Osteocyte (in vitro differentiated cells): ENCODE data around the gene CELA2B. TPM values are rescaled to one million over a fixed set of nuclear protein-coding genes. Genes with fewer than 3 reads are reported as not detected.
"Not testable (repeated sequence)": the region's sequence is repeated elsewhere in the genome, so short reads cannot be mapped to it uniquely, and the experiment has no call there.

Experiments used
- DNase-seq: peaks from one replicate; pipeline ENCODE4 v3.0.0; 2021; ENCODE audit warnings: mixed read lengths; ENCODE audit not compliant: unreplicated experiment; ENCODE audit errors: extremely low spot score
- H3K27ac Mint-ChIP-seq: one replicate; pipeline ENCODE4 v1.8.0; 2021; ENCODE audit warnings: mild to moderate bottlenecking, mixed read lengths; ENCODE audit not compliant: unreplicated experiment
- H3K27me3 Mint-ChIP-seq: one replicate; pipeline ENCODE4 v1.8.0; 2021; ENCODE audit warnings: mixed read lengths; ENCODE audit not compliant: unreplicated experiment
- H3K36me3 Mint-ChIP-seq: one replicate; pipeline ENCODE4 v1.8.0; 2021; ENCODE audit warnings: mixed read lengths; ENCODE audit not compliant: unreplicated experiment
- H3K4me1 Mint-ChIP-seq: one replicate; pipeline ENCODE4 v1.8.0; 2021; ENCODE audit warnings: mixed read lengths; ENCODE audit not compliant: unreplicated experiment
- H3K4me3 Mint-ChIP-seq: one replicate; pipeline ENCODE4 v1.8.0; 2021; ENCODE audit warnings: mild to moderate bottlenecking, moderate library complexity, mixed read lengths; ENCODE audit not compliant: unreplicated experiment
- H3K9me3 Mint-ChIP-seq: one replicate; pipeline ENCODE4 v1.8.0; 2021; ENCODE audit warnings: mixed read lengths; ENCODE audit not compliant: unreplicated experiment
- CTCF ChIP-seq: fragments of 200-600 bp; sonication (generic); IDR thresholded peaks from 2 replicates; pipeline ENCODE4 v1.5.0; 2021; ENCODE audit warnings: antibody characterized with exemption, mild to moderate bottlenecking, moderate library complexity
- total RNA-seq: library from RNA; stranded (reverse); gene quantifications from 2 replicates; pipeline ENCODE4 v1.2.1, GENCODE V29; 2021

CELA2B gene
- total RNA-seq, 1 donor from 2014 or later, result not detected

GRCh38 chr1:15509586-15509985, 33.7 kb downstream of the CELA2B start:
- Mint-ChIP-seq H3K27ac (no peak overlapping the region), H3K4me3 (no peak overlapping the region), H3K36me3 (peaks cover 20% of the 10 kb centered on the region), H3K9me3 (no peaks in the 10 kb centered on the region), H3K27me3 (no peaks in the 10 kb centered on the region), H3K4me1 (no peaks in the 10 kb centered on the region)
- DNase-seq, result no peak
- TF ChIP-seq CTCF, result no peak

- H3K4me3 Mint-ChIP-seq, result no peak overlapping the region
- no peaks in the 10 kb centered on the region for H3K4me1 Mint-ChIP-seq
- no peak for DNase-seq
- TF ChIP-seq CTCF, result no peak
- no peaks in the 10 kb centered on the region for H3K9me3 Mint-ChIP-seq
- H3K27ac Mint-ChIP-seq, result no peak overlapping the region
- H3K27me3 Mint-ChIP-seq, result no peaks in the 10 kb centered on the region
- H3K36me3 Mint-ChIP-seq, result peaks cover 20% of the 10 kb centered on the region
Observed at GRCh38 chr1:15510611-15511405, 34.9 kb downstream of the CELA2B start.

- TF ChIP-seq CTCF, result no peak
- no peaks in the 10 kb centered on the region for H3K27me3 Mint-ChIP-seq
- no peak overlapping the region for H3K27ac Mint-ChIP-seq
- DNase-seq, result no peak
- peaks cover 24% of the 10 kb centered on the region for H3K36me3 Mint-ChIP-seq
- H3K4me3 Mint-ChIP-seq, result no peak overlapping the region
- no peaks in the 10 kb centered on the region for H3K9me3 Mint-ChIP-seq
- H3K4me1 Mint-ChIP-seq, result no peaks in the 10 kb centered on the region
Observed at GRCh38 chr1:15513192-15513591, 37.3 kb downstream of the CELA2B start.

- no peak for DNase-seq
- TF ChIP-seq CTCF, result no peak
- Mint-ChIP-seq H3K4me3 (no peak overlapping the region), H3K4me1 (no peaks in the 10 kb centered on the region), H3K27ac (no peak overlapping the region), H3K27me3 (no peaks in the 10 kb centered on the region), H3K9me3 (no peaks in the 10 kb centered on the region), H3K36me3 (peaks cover 26% of the 10 kb centered on the region)
Observed at GRCh38 chr1:15513919-15514318, 38.0 kb downstream of the CELA2B start.

GRCh38 chr1:15514557-15514956, 38.7 kb downstream of the CELA2B start:
- not testable (repeated sequence) for H3K4me3 Mint-ChIP-seq, H3K9me3 Mint-ChIP-seq, DNase-seq, H3K27me3 Mint-ChIP-seq, H3K4me1 Mint-ChIP-seq, H3K27ac Mint-ChIP-seq
- peaks cover 24% of the 10 kb centered on the region for H3K36me3 Mint-ChIP-seq
